Subcutaneous abdominal adipose tissue (tissue), 5 donors: Measurements from ENCODE around the gene APC.

Source experiments
- H3K27ac ChIP-seq: one replicate; pipeline ENCODE4 v1.7.0; 2013; ENCODE audit warnings: low read depth, mild to moderate bottlenecking, inconsistent platforms, low read length, moderate library complexity
- H3K27me3 ChIP-seq, 5 donors: one replicate each; pipeline ENCODE4 v1.7.0; 2013; ENCODE audit warnings: low read length in 5 of 5, inconsistent platforms in 1 of 5; ENCODE audit not compliant: control insufficient read depth in 5 of 5, insufficient read depth in 4 of 5
- H3K36me3 ChIP-seq, 5 donors: one replicate each; pipeline ENCODE4 v1.7.0; 2013; ENCODE audit warnings: low read length in 5 of 5; ENCODE audit not compliant: control insufficient read depth in 5 of 5, insufficient read depth in 5 of 5
- H3K4me1 ChIP-seq, 5 donors: one replicate each; pipeline ENCODE4 v1.7.0; 2013; ENCODE audit warnings: low read length in 5 of 5, mild to moderate bottlenecking in 3 of 5, moderate library complexity in 1 of 5; ENCODE audit not compliant: control insufficient read depth in 5 of 5, insufficient read depth in 5 of 5
- H3K4me3 ChIP-seq, 5 donors: one replicate each; pipeline ENCODE4 v1.7.0; 2013; ENCODE audit warnings: low read length in 5 of 5, low read depth in 1 of 5
- H3K9ac ChIP-seq, 5 donors: one replicate each; pipeline ENCODE4 v1.7.0; 2013; ENCODE audit warnings: low read length in 5 of 5, mild to moderate bottlenecking in 4 of 5, moderate library complexity in 3 of 5
- H3K9me3 ChIP-seq, 5 donors: one replicate each; pipeline ENCODE4 v1.7.0; 2013; ENCODE audit warnings: low read length in 5 of 5; ENCODE audit not compliant: control insufficient read depth in 5 of 5
- donor health status: healthy.
- donor health status: healthy.
- donor health status: healthy.
- donor health status: healthy.
- donor health status: healthy.

Gene APC

GRCh38 chr5:112862085-112862484 lies 124.4 kb downstream of the APC start:
- H3K4me3 ChIP-seq: peak overlapping the region; percentile 88 to 98 (median 94)
- peaks cover 13 to 30% (median 25%) of the 10 kb centered on the region in 5 donors for H3K36me3 ChIP-seq
- H3K27ac ChIP-seq: peak overlapping the region; percentile 88
- H3K4me1 ChIP-seq: peaks cover 3 to 34% (median 27%) of the 10 kb centered on the region in 5 donors
- peak overlapping the region; percentile 90 to 99 (median 99) for H3K9ac ChIP-seq
- H3K9me3 ChIP-seq: no peaks in the 10 kb centered on the region
- no peaks in the 10 kb centered on the region for H3K27me3 ChIP-seq

DNA sequence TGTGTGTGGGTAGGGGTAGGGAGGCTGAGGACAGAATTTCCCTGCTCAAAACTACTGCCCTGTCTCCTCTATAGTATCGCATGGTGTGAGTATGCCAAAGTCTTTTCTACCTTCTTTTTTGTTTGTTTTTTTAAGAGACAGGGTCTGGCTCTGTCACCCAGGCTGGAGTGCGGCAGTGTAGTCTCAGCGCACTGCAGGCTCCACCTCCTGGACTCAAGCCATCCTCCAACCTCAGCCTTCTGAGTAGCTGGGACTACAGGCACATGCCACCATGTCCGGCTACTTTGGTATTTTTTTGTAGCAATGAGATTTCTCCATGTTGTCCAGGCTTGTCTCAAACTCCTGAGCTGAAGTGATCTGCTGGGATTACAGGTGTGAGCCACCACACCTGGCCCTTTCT lies 125.9 kb downstream of the APC start:
- Histone ChIP-seq H3K4me3 (no peak overlapping the region), H3K27me3 (no peaks in the 10 kb centered on the region), H3K4me1 (peaks cover 3 to 34% (median 27%) of the 10 kb centered on the region in 5 donors), H3K36me3 (peaks cover 23 to 43% (median 35%) of the 10 kb centered on the region in 5 donors), H3K9ac (peak overlapping the region in 2 of 5 donors; percentile 11 to 41), H3K9me3 (no peaks in the 10 kb centered on the region), H3K27ac (no peak overlapping the region)

GRCh38 chr5:112865128-112865527 lies 127.4 kb downstream of the APC start:
- Histone ChIP-seq H3K27ac (no peak overlapping the region), H3K27me3 (no peaks in the 10 kb centered on the region), H3K4me3 (no peak overlapping the region), H3K9me3 (no peaks in the 10 kb centered on the region), H3K9ac (no peak overlapping the region), H3K4me1 (peaks cover 3 to 34% (median 27%) of the 10 kb centered on the region in 5 donors), H3K36me3 (peaks cover 29 to 59% (median 48%) of the 10 kb centered on the region in 5 donors)

DNA sequence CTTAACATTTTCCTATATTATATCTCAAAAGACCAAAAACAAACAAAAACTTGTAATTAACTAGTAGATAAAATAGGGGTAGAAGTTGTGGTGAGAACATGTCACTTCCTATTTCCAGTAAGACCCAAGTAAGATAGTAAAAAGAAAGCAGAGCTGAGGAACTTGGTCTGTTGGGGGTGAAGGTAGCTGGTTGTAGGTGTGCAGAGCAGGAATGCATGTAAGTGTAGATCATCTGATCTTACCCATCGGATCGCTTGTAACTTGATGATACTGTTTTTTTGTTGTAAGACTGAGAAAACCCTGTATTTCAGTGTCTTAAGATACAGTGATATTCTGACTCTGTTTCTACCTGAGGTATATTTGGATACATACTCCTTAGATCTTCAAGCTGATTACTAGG lies 129.1 kb downstream of the APC start:
- Histone ChIP-seq H3K27ac (no peak overlapping the region), H3K9me3 (no peaks in the 10 kb centered on the region), H3K36me3 (peaks cover 29 to 66% (median 55%) of the 10 kb centered on the region in 5 donors)

DNA sequence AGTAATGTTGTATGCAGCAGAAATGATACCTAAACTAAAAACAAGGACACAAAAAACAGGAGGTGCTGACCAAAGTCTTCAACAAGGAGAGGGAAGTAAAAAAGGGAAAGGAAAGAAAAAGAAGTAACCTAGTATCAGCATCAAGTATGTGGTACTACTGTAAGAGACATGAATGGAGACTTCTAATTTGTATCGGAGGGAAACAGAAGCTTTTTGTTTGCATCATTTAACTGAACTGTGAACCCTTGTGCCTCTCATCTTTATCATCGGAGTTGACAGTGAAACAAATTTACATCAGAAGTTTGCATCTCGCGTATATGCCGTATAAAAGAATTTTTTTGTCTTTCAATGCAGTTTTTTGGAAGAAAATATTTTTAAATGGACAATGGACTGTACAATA lies 129.7 kb downstream of the APC start:
- Histone ChIP-seq H3K27ac (no peak overlapping the region), H3K4me1 (peaks cover 0 to 20% (median 12%) of the 10 kb centered on the region in 5 donors), H3K9me3 (no peaks in the 10 kb centered on the region), H3K27me3 (no peaks in the 10 kb centered on the region), H3K9ac (no peak overlapping the region), H3K36me3 (peaks cover 29 to 66% (median 55%) of the 10 kb centered on the region in 5 donors), H3K4me3 (no peak overlapping the region)

More for the DNA sequence above, 129.1 kb downstream of the APC start:
- H3K4me1 ChIP-seq: peaks cover 0 to 27% (median 19%) of the 10 kb centered on the region in 5 donors
- no peak overlapping the region for H3K4me3 ChIP-seq
- no peaks in the 10 kb centered on the region for H3K27me3 ChIP-seq
- no peak overlapping the region for H3K9ac ChIP-seq

GRCh38 chr5:112869948-112870347 lies 132.3 kb downstream of the APC start:
- no peak overlapping the region for H3K4me3 ChIP-seq
- no peak overlapping the region for H3K27ac ChIP-seq
- H3K9me3 ChIP-seq: no peaks in the 10 kb centered on the region
- H3K27me3 ChIP-seq: no peaks in the 10 kb centered on the region
- H3K4me1 ChIP-seq: peaks cover 0 to 4% (median 0%) of the 10 kb centered on the region in 5 donors
- peaks cover 24 to 60% (median 43%) of the 10 kb centered on the region in 5 donors for H3K36me3 ChIP-seq
- no peak overlapping the region for H3K9ac ChIP-seq

DNA sequence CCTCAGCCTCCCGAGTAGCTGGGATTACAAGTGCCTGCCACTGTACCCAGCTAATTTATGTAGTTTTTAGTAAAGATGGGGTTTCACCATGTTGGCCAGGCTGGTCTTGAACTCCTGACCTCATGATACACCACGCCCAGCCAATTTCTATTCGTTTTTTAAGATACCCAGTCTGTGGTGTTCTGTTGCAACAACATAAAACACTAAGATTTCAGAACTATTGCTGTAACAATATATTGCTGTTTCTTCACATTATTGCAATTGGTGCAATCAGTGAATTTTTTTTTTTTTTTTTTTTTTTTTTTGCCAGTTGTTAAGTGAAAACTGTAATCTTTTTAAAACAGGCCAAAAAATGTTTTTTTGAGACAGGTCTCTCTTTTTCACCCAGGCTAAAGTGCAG lies 133.3 kb downstream of the APC start:
- Histone ChIP-seq H3K4me3 (no peak overlapping the region), H3K27me3 (no peaks in the 10 kb centered on the region), H3K4me1 (peaks cover 0 to 4% (median 0%) of the 10 kb centered on the region in 5 donors), H3K9me3 (no peaks in the 10 kb centered on the region), H3K27ac (no peak overlapping the region), H3K36me3 (peaks cover 20 to 57% (median 43%) of the 10 kb centered on the region in 5 donors), H3K9ac (no peak overlapping the region)

DNA sequence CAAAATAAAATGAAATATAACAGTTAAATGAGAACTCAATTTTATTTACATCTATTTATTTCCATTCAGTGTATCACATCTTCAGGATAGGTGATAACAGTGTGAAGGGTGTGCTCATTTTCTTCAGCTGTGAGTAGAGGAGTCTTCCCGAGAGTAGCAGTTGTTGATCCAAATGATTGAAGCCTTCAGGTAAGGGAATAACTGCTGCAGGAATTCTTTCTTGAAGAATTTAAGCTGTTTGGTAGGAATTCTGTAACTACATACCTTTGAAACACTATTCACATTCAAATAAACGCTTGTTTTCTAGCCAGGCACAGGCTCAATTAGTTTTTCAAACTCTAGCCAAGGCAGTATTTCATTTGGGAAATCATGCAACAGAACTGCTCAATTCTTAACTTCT lies 138.7 kb downstream of the APC start:
- H3K9me3 ChIP-seq: no peaks in the 10 kb centered on the region
- peaks cover 0 to 7% (median 0%) of the 10 kb centered on the region in 5 donors for H3K4me1 ChIP-seq
- H3K27ac ChIP-seq: peak overlapping the region; percentile 7
- peak overlapping the region in 2 of 5 donors; percentile 6 to 49 for H3K9ac ChIP-seq
- H3K4me3 ChIP-seq: no peak overlapping the region
- H3K27me3 ChIP-seq: no peaks in the 10 kb centered on the region
- peaks cover 23 to 40% (median 31%) of the 10 kb centered on the region in 5 donors for H3K36me3 ChIP-seq

GRCh38 chr5:112878101-112878500 lies 140.4 kb downstream of the APC start:
- peaks cover 36 to 57% (median 48%) of the 10 kb centered on the region in 5 donors for H3K36me3 ChIP-seq
- peaks cover 0 to 7% (median 0%) of the 10 kb centered on the region in 5 donors for H3K4me1 ChIP-seq
- H3K9ac ChIP-seq: no peak overlapping the region
- H3K27me3 ChIP-seq: no peaks in the 10 kb centered on the region
- no peak overlapping the region for H3K27ac ChIP-seq
- H3K9me3 ChIP-seq: no peaks in the 10 kb centered on the region
- H3K4me3 ChIP-seq: no peak overlapping the region

DNA sequence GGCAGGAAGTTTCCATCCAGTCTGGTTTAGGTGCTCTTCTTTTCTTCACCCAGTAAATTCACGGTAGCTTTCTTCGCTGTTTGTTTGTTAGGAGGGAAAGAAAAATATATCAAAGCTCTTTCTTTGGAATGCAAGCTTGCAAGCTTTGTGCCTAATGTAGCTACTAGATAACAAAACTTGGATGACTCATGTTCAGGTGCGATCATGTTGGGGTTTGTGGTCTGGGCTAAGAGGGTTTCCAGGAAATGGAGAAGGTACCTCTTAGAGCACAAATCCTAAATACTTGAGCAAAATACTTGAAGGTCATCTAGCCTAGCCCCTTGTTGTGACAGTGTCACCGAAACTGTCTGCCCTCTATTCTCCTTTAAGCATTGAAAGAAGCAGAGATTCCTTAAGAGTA lies 141.1 kb downstream of the APC start:
- Histone ChIP-seq H3K27ac (no peak overlapping the region), H3K9ac (peak overlapping the region in 1 of 5 donors; percentile 20), H3K4me3 (no peak overlapping the region), H3K9me3 (no peaks in the 10 kb centered on the region), H3K36me3 (peaks cover 39 to 64% (median 55%) of the 10 kb centered on the region in 5 donors), H3K4me1 (peaks cover 0 to 7% (median 0%) of the 10 kb centered on the region in 5 donors), H3K27me3 (no peaks in the 10 kb centered on the region)
